T-helper 1 cell treated with Interleukin-12 subunit alpha and Interleukin-12 subunit beta and Interleukin-4 antibody, amounts not matched to agents 30 μg/mL and 1 μg/mL, for 36 hours (primary cell): ENCODE data around the gene SOD1.
"Not testable (repeated sequence)": the region's sequence is repeated elsewhere in the genome, so short reads cannot be mapped to it uniquely, and the experiment has no call there.

Experiments used
- H3K27ac Mint-ChIP-seq: one replicate; pipeline ENCODE4 v1.8.0; 2021; ENCODE audit warnings: mild to moderate bottlenecking, mixed read lengths
- H3K27me3 Mint-ChIP-seq: one replicate; pipeline ENCODE4 v1.8.0; 2021; ENCODE audit warnings: low read depth, mixed read lengths
- H3K36me3 Mint-ChIP-seq: one replicate; pipeline ENCODE4 v1.8.0; 2021; ENCODE audit warnings: low read depth, mixed read lengths
- H3K4me1 Mint-ChIP-seq: one replicate; pipeline ENCODE4 v1.8.0; 2021; ENCODE audit warnings: low read depth, mixed read lengths
- H3K4me3 Mint-ChIP-seq: one replicate; pipeline ENCODE4 v1.8.0; 2021; ENCODE audit warnings: mild to moderate bottlenecking, moderate library complexity, mixed read lengths
- H3K9me3 Mint-ChIP-seq: one replicate; pipeline ENCODE4 v1.8.0; 2021; ENCODE audit warnings: mixed read lengths

SOD1 gene

DNA sequence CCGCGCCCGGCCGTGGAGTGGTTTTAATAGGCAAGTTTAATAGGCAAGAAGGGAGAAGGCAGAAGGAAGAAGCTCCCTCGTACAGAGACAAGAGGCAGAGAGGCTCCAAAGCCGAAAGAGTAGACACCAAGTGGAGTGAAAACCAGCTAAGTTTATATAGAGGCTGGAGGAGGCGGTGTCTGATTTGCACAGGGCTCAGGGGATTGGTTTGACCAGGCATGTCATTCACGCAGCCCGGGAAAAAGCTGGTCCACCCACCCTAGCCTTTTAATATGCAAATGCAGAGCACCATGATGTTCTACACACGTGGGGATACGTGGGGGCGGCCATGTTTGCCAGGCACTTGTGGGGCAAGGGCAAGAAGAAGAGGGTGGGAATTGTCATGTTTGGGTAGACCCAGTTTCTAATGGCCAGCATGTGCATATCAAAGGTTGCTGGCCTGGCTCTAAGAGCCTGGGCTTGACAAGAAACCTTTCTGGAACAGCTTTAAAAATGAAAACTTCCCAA, 18.0 kb upstream of the SOD1 start:
- Mint-ChIP-seq H3K9me3 (peaks cover 6% of the 10 kb centered on the region), H3K27me3 (no peaks in the 10 kb centered on the region), H3K4me1 (peaks cover 2% of the 10 kb centered on the region), H3K4me3 (no peak overlapping the region), H3K36me3 (no peaks in the 10 kb centered on the region), H3K27ac (no peak overlapping the region)

DNA sequence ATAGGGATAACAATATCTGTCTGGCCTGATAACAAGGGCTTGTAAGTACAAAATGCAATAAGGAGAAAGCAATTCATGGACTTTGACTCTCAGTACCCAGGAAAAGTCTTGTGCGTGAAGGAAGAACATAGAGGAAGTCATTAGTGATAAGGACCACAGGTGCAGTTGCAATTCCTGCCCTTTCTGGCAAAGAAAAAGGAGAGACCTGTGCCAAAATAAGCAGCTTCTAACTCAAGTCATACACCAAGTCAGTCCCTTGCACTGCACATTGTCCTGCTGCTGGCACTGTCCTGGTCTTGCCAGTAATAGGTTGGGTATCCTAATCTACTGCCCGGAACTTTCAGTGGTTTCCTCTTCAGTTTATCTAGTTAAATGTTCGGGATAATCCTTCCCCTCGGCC, 14.8 kb upstream of the SOD1 start:
- Mint-ChIP-seq H3K36me3 (no peaks in the 10 kb centered on the region), H3K27me3 (peaks cover 5% of the 10 kb centered on the region), H3K9me3 (no peaks in the 10 kb centered on the region), H3K4me3 (no peak overlapping the region), H3K27ac (no peak overlapping the region), H3K4me1 (peaks cover 2% of the 10 kb centered on the region)

DNA sequence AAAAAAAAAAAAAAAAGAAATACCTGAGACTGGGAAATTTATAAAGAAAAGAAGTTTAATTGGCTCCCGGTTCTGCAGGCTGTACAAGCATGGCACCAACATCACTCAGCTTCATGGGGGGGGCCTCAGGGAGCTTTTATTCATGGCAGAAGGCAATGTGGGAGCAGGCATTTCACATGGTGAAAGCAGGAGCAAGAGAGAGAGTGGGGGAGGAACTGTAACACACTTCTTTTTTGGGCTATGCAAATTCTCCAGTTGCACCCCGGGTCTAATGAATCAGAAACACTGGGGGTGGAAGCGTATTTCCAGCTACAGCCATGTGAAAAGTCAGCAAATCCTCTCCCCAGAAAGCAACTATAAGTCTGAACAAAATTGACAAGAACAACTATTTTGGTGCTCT, 11.8 kb upstream of the SOD1 start:
- Mint-ChIP-seq H3K4me1 (peaks cover 2% of the 10 kb centered on the region), H3K27me3 (peaks cover 10% of the 10 kb centered on the region), H3K4me3 (no peak overlapping the region), H3K9me3 (no peaks in the 10 kb centered on the region), H3K36me3 (no peaks in the 10 kb centered on the region), H3K27ac (no peak overlapping the region)

DNA sequence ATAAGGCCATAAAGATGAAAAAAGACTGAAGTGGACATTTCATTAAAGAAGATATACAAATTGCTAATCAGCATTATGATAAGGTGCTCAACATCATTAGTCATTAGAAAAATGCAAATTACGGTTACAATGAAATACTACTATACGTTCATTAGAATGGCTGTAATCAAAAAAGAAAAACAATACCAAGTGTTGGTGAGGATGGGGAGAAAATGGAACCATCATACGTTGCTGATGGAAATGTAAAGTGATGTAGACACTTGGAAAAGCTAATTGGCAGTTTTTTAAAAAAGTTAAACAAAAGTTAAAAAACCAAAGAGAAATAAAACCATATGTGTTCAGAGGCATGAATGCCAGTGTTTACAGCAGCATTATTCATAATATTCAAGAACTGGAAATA, 8.6 kb upstream of the SOD1 start:
- H3K4me1 Mint-ChIP-seq: peaks cover 11% of the 10 kb centered on the region
- peaks cover 10% of the 10 kb centered on the region for H3K27me3 Mint-ChIP-seq
- H3K4me3 Mint-ChIP-seq: no peak overlapping the region
- no peak overlapping the region for H3K27ac Mint-ChIP-seq
- no peaks in the 10 kb centered on the region for H3K36me3 Mint-ChIP-seq
- no peaks in the 10 kb centered on the region for H3K9me3 Mint-ChIP-seq

DNA sequence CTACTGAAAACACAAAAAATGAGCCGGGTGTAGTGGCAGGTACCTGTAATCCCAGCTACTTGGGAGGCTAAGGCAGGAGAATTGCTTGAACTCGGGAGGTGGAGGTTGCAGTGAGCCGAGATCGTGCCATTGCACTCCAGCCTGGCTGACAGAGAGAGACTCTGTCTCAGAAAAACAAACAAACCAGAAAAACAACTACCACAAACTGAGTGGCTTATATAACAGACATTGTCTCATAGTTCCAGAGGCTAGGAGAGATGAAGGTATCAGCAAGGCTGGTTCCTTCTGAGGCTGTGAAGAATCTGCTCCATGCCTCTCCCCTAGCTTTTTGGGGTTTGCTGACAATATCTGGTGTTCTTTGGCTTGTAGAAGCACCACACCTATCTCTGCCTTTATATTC, 8.0 kb upstream of the SOD1 start:
- H3K4me1 Mint-ChIP-seq: peaks cover 15% of the 10 kb centered on the region
- peaks cover 10% of the 10 kb centered on the region for H3K27me3 Mint-ChIP-seq
- H3K4me3 Mint-ChIP-seq, H3K27ac Mint-ChIP-seq, H3K9me3 Mint-ChIP-seq, H3K36me3 Mint-ChIP-seq: not testable (repeated sequence)

DNA sequence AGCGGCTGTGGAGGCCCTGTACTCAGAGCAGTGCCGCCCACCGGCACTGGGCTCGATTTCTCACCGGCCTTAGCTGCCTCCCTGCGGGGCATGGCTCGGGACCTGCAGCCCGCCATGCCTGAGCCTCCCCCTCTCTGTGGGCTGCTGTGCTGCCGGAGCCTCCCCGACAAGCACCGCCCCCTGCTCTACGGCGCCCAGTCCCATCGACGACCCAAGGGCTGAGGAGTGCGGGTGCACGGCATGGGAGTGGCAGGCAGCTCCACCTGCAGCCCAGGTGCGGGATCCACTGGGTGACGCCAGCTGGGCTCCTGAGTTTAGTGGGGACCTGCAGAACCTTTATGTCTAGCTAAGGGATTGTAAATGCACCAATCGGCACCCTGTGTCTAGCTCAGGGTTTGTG, 5.2 kb upstream of the SOD1 start:
- Mint-ChIP-seq H3K27me3 (peaks cover 5% of the 10 kb centered on the region), H3K36me3 (no peaks in the 10 kb centered on the region), H3K9me3 (no peaks in the 10 kb centered on the region), H3K4me1 (peaks cover 23% of the 10 kb centered on the region), H3K4me3 (no peak overlapping the region), H3K27ac (no peak overlapping the region)

DNA sequence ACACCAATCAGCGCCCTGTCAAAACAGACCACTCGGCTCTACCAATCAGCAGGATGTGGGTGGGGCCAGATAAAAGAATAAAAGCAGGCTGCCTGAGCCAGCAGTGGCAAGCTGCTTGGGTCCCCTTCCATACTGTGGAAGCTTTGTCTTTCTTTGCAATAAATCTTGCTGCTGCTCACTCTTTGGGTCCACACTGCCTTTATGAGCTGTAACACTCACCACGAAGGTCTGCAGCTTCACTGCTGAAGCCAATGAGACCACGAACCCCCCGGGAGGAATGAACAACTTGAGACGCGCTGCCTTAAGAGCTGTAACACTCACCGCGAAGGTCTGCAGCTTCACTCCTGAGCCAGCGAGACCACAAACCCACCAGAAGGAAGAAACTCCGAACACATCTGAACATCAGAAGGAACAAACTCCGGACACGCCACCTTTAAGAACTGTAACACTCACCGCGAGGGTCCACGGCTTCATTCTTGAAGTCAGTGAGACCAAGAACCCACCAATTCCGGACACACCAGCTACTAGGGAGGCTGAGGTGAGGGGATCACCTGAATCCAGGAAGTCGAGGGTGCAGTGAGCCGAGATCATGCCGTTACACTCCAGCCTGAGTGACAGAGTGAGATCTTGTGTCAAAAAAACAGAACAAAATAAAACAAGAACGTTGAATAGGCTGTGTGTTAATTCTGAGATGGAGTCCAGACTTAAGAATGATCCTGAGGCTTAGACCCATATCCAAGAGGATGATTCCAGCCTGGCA, 4.5 kb upstream of the SOD1 start:
- H3K27ac Mint-ChIP-seq: peak overlapping the region; percentile 32

DNA sequence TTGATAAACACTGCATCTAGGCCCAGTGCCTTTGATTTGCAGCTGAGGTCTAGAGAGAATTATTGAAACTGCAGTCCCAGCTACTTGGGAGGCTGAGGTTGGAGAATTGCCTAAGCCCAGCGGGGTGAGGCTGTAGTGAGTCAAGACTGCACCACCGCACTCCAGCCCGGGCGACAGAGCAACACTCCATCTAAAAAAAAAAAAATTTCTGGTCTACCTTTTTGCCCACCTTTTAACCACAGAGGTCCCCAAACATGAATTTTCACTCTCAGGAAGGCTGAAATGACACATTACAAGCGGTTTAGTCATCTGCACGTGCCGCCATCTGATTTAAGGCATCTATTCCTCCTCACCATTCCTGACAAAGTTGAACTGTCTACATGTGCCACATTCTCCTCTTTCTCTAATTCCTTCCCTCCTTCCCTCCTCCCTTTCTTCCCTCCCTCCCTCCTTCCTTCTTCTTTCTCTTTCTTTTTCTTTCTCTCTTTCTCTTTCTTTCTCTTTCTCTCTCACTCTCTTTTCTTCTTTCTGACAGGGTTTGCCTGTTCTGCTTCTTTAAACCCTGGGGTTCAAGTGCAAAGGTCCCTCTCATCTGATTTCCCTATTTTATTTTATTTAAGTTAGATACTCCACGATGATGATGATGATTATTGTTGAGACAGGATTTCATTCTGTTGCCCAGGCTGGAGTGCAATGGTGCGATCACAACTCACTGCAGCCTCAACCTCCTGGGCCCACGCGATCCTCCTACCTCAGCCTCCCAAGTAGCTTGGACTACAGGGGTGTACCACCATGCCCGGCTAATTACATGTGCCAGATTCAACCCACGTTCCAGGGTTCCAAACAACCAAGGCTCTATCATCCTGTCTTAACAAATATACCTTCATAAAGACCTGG, 3.0 kb upstream of the SOD1 start:
- H3K4me3 Mint-ChIP-seq: peak overlapping the region; percentile 11
- H3K27ac Mint-ChIP-seq: peak overlapping the region; percentile 37
- no peaks in the 10 kb centered on the region for H3K27me3 Mint-ChIP-seq
- no peaks in the 10 kb centered on the region for H3K9me3 Mint-ChIP-seq
- peaks cover 2% of the 10 kb centered on the region for H3K36me3 Mint-ChIP-seq
- H3K4me1 Mint-ChIP-seq: peaks cover 29% of the 10 kb centered on the region

More for the DNA sequence above, 4.5 kb upstream of the SOD1 start:
- H3K4me1 Mint-ChIP-seq: peaks cover 24% of the 10 kb centered on the region
- H3K9me3 Mint-ChIP-seq, H3K36me3 Mint-ChIP-seq, H3K27me3 Mint-ChIP-seq: not testable (repeated sequence)
- H3K4me3 Mint-ChIP-seq: peak overlapping the region; percentile 56

DNA sequence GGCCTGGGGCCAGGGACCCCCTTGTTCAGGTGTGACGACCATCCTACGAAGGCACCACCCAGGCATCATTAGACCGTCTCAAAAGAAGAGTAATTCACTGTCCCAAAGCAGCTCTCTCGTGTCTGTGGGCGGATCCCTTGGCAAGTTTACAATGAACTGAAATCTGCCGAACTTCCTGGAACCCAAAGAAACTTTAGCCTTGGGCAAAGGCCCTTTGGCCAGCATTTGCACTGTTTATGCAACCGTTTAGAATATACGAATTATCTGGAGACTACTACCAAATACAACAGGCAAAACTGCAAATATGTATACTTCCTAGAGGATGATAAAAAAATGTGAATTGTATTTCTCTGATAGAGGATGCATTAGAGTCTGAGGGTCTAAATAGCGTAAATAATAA, 1.4 kb upstream of the SOD1 start:
- H3K27ac Mint-ChIP-seq: no peak overlapping the region
- H3K9me3 Mint-ChIP-seq: no peaks in the 10 kb centered on the region
- H3K36me3 Mint-ChIP-seq: peaks cover 8% of the 10 kb centered on the region
- H3K4me1 Mint-ChIP-seq: peaks cover 40% of the 10 kb centered on the region
- no peaks in the 10 kb centered on the region for H3K27me3 Mint-ChIP-seq
- H3K4me3 Mint-ChIP-seq: no peak overlapping the region

DNA sequence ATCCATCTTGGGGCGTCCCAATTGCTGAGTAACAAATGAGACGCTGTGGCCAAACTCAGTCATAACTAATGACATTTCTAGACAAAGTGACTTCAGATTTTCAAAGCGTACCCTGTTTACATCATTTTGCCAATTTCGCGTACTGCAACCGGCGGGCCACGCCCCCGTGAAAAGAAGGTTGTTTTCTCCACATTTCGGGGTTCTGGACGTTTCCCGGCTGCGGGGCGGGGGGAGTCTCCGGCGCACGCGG, 282 bp upstream of the SOD1 start:
- H3K27ac Mint-ChIP-seq: peak overlapping the region; percentile 100
- H3K27me3 Mint-ChIP-seq: no peaks in the 10 kb centered on the region
- no peaks in the 10 kb centered on the region for H3K9me3 Mint-ChIP-seq
- H3K4me3 Mint-ChIP-seq: peak overlapping the region; percentile 100
- H3K4me1 Mint-ChIP-seq: peaks cover 43% of the 10 kb centered on the region
- peaks cover 10% of the 10 kb centered on the region for H3K36me3 Mint-ChIP-seq

DNA sequence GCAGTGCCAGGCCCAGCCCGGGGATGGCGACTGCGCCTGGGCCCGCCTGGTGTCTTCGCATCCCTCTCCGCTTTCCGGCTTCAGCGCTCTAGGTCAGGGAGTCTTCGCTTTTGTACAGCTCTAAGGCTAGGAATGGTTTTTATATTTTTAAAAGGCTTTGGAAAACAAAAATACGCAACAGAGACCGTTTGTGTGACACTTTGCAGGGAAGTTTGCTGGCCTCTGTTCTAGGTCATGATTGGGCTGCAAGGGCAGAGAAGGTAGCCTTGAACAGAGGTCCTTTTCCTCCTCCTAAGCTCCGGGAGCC, 719 bp downstream of the SOD1 start:
- peaks cover 44% of the 10 kb centered on the region for H3K4me1 Mint-ChIP-seq

DNA sequence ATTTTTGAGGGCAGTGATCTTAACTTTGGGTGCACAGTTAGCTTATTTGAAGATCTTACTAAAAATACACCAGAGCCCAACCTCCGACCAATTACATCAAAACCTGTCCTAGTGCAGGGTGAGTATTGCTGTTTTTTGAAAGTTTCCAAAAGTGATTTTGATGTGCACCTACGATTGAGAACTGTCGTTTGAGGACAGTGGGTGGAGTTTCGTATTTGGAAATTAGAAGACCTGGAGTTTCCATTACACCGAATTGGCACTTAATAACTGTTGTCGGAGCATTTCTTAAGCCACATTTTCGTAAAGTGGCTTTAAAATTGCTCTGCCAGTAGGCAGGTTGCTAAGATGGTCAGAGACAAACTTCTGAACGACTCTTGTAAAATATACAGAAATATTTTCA, 1.1 kb downstream of the SOD1 start:
- Mint-ChIP-seq H3K36me3 (peaks cover 17% of the 10 kb centered on the region), H3K4me1 (peaks cover 46% of the 10 kb centered on the region), H3K27me3 (no peaks in the 10 kb centered on the region), H3K4me3 (peak overlapping the region; percentile 92), H3K9me3 (no peaks in the 10 kb centered on the region), H3K27ac (peak overlapping the region; percentile 90)

More for the DNA sequence above, 719 bp downstream of the SOD1 start:
- Mint-ChIP-seq H3K4me3 (peak overlapping the region; percentile 92), H3K36me3 (peaks cover 13% of the 10 kb centered on the region), H3K27ac (peak overlapping the region; percentile 90), H3K9me3 (no peaks in the 10 kb centered on the region), H3K27me3 (no peaks in the 10 kb centered on the region)

DNA sequence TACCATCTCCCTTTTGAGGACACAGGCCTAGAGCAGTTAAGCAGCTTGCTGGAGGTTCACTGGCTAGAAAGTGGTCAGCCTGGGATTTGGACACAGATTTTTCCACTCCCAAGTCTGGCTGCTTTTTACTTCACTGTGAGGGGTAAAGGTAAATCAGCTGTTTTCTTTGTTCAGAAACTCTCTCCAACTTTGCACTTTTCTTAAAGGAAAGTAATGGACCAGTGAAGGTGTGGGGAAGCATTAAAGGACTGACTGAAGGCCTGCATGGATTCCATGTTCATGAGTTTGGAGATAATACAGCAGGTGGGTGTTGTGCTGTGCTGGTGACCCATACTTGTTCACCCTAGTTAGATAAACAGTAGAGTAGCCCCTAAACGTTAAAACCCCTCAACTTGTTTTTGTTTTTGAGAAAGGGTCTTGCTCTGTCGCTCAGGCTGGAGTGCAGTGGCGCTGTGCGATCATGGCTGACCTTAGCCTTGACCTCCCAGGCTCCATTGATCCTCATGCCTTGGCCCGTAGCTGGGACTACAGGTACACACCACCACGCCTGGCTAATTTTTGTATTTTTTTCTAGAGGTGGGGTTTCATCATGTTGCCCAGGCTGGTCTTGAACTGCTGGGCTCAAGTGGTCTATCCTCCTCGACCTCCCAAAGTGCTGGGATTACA, 4.2 kb downstream of the SOD1 start:
- Mint-ChIP-seq H3K4me3 (no peak overlapping the region), H3K9me3 (no peaks in the 10 kb centered on the region), H3K36me3 (peaks cover 40% of the 10 kb centered on the region), H3K27me3 (no peaks in the 10 kb centered on the region), H3K4me1 (peaks cover 55% of the 10 kb centered on the region), H3K27ac (no peak overlapping the region)

DNA sequence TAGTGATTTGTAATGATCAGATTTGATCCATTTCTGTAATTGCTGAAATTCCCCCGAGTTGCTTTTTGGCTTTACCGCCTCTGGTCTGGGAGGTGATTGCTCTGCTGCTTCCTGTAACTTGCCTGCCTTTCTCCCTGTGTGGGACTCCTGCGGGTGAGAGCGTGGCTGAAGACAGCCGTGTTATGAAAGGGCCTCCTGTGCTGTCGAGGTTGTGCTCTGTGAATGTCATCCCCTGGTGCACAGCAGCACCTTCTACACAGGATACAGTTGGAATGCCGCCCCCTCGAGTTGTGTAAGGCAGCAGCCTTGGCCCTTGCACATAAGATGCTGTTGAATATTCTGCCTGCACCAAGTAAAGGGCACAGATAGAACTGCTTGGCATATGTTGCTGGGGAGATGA, 5.9 kb downstream of the SOD1 start:
- no peaks in the 10 kb centered on the region for H3K9me3 Mint-ChIP-seq
- H3K4me3 Mint-ChIP-seq: peak overlapping the region; percentile 49
- peak overlapping the region; percentile 34 for H3K27ac Mint-ChIP-seq
- H3K36me3 Mint-ChIP-seq: peaks cover 48% of the 10 kb centered on the region
- peaks cover 53% of the 10 kb centered on the region for H3K4me1 Mint-ChIP-seq
- no peaks in the 10 kb centered on the region for H3K27me3 Mint-ChIP-seq

DNA sequence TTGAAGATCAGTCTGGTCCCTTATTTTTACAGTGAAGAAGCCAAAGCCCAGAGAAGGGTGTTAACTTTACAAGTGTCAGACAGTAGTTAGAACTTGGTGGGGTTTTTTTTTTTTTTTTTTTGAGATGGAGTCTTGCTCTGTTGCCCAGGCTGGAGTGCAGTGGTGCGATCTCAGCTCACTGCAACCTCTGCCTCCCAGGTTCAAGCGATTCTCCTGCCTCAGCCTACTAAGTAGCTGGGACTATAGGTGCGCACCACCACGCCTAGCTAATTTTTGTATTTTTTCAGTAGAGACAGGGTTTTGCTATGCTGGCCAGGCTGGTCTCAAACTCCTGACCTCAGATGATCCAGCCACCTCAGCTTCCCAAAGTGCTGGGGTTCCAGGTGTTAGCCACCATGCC, 6.4 kb downstream of the SOD1 start:
- peaks cover 53% of the 10 kb centered on the region for H3K4me1 Mint-ChIP-seq
- not testable (repeated sequence) for H3K27me3 Mint-ChIP-seq, H3K9me3 Mint-ChIP-seq, H3K27ac Mint-ChIP-seq
- H3K4me3 Mint-ChIP-seq: peak overlapping the region; percentile 49
- peaks cover 51% of the 10 kb centered on the region for H3K36me3 Mint-ChIP-seq
